ENCODE data around the gene HDDC2. TPM values are rescaled to one million over a fixed set of nuclear protein-coding genes. Genes with fewer than 3 reads are reported as not detected.

HDDC2 gene
- total RNA-seq, 3 donors from 2014 or later (not counting 1 experiment from before 2014, with no cell fraction given) = 53.5 to 87.5 (median 57.3) TPM

DNA sequence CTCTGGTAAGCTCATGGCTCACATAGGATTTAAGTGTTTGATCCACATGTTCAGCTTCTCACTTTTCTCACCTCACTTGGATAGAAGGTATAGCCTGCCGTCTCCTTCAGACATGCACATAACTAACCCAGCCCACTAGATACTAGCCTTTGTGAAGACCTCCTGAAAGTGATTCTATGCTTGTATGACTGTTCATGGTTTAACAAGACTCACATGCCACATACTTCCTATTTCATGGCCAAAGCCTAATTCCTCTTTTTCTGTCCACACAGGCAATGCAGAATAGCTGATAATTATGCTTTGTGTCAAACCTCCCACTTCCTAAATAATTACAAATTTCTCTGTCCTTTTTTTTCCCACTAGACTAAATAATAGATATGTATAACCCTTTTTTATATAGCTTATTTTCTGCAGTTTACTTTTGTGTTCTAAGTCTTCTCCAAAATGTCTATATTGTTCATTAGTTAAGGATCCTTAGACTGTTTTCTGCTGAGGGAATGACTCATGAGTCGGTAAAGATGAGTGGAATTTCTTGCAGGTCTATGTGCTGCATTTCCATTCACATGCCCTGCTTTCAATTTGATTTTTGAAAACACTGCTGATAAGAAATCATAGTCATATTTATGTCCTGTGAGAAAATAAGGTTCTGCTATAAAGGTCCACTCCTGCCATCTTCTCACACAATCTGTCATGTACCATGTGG, 43.0 kb downstream of the HDDC2 start:
- Mint-ChIP-seq H3K4me1 (peaks cover 11 to 16% of the 10 kb centered on the region in 2 donors), H3K9me3 (no peaks in the 10 kb centered on the region), H3K27ac (no peak overlapping the region), H3K36me3 (no peaks in the 10 kb centered on the region), H3K27me3 (ENCODE audit: low read depth in 2 of 2) (no peaks in the 10 kb centered on the region), H3K4me3 (no peak overlapping the region)
- H3K4me1 ChIP-seq (ENCODE audit: control insufficient read depth, insufficient read depth, low read length) = peaks cover 4% of the 10 kb centered on the region
- no peaks in the 10 kb centered on the region for H3K27me3 ChIP-seq (ENCODE audit: control insufficient read depth, insufficient read depth, low read length)
- 85% methylated on average over 2 of the region's 2 CpGs for whole genome bisulfite sequencing (ENCODE audit: insufficient coverage)
- DNase-seq (no peak), ATAC-seq (no peak)
- TF ChIP-seq, protein P1, sequence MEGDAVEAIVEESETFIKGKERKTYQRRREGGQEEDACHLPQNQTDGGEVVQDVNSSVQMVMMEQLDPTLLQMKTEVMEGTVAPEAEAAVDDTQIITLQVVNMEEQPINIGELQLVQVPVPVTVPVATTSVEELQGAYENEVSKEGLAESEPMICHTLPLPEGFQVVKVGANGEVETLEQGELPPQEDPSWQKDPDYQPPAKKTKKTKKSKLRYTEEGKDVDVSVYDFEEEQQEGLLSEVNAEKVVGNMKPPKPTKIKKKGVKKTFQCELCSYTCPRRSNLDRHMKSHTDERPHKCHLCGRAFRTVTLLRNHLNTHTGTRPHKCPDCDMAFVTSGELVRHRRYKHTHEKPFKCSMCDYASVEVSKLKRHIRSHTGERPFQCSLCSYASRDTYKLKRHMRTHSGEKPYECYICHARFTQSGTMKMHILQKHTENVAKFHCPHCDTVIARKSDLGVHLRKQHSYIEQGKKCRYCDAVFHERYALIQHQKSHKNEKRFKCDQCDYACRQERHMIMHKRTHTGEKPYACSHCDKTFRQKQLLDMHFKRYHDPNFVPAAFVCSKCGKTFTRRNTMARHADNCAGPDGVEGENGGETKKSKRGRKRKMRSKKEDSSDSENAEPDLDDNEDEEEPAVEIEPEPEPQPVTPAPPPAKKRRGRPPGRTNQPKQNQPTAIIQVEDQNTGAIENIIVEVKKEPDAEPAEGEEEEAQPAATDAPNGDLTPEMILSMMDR (IDR thresholded peaks at IDR 0.05) = no peak
- no peak overlapping the region for H3K4me3 ChIP-seq (ENCODE audit: low read length)
- H3K27ac ChIP-seq (ENCODE audit: low read length) = no peak overlapping the region
- intact Hi-C loops (cut with micrococcal nuclease) = no loop called here
- no peaks in the 10 kb centered on the region for H3K36me3 ChIP-seq (ENCODE audit: control insufficient read depth, insufficient read depth, low read length)
- H3K9me3 ChIP-seq (ENCODE audit: control insufficient read depth, insufficient read depth, low read length) = no peaks in the 10 kb centered on the region

DNA sequence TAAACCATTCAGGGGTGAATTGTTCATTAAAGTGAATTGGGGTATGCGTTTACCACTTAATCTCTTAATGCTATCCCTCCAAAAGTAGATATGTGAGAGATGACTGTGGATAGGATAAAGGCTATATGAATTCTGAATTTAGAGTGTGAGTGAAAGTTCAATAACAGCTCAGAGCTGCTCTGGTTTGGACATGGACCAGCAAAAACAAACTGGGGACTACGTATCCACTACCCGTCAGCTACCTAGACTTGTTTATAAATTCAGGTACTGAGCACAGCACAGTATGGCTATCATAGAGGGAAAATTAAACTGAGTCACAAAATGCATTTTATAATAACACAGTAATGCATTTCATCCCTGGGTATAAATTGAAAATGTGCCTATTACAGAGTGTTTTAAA, 44.4 kb downstream of the HDDC2 start:
- Mint-ChIP-seq H3K9me3 (no peaks in the 10 kb centered on the region), H3K36me3 (no peaks in the 10 kb centered on the region), H3K27ac (no peak overlapping the region), H3K4me3 (no peak overlapping the region), H3K4me1 (peaks cover 4 to 9% of the 10 kb centered on the region in 2 donors), H3K27me3 (ENCODE audit: low read depth in 2 of 2) (no peaks in the 10 kb centered on the region)
- no peaks in the 10 kb centered on the region for H3K36me3 ChIP-seq (ENCODE audit: control insufficient read depth, insufficient read depth, low read length)
- no peak overlapping the region for H3K4me3 ChIP-seq (ENCODE audit: low read length)
- H3K4me1 ChIP-seq (ENCODE audit: control insufficient read depth, insufficient read depth, low read length) = no peaks in the 10 kb centered on the region
- ATAC-seq (no peak), DNase-seq (no peak)
- no peak overlapping the region for H3K27ac ChIP-seq (ENCODE audit: low read length)
- 97% methylated on average over 2 of the region's 3 CpGs for WGBS (ENCODE audit: insufficient coverage)
- intact Hi-C loops (cut with micrococcal nuclease) = no loop called here
- no peaks in the 10 kb centered on the region for H3K9me3 ChIP-seq (ENCODE audit: control insufficient read depth, insufficient read depth, low read length)
- TF ChIP-seq, protein P1 (IDR thresholded peaks at IDR 0.05) = no peak
- no peaks in the 10 kb centered on the region for H3K27me3 ChIP-seq (ENCODE audit: control insufficient read depth, insufficient read depth, low read length)

- Histone ChIP-seq H3K27ac (ENCODE audit: low read length) (no peak overlapping the region), H3K36me3 (ENCODE audit: control insufficient read depth, insufficient read depth, low read length) (no peaks in the 10 kb centered on the region), H3K9me3 (ENCODE audit: control insufficient read depth, insufficient read depth, low read length) (no peaks in the 10 kb centered on the region), H3K4me3 (ENCODE audit: low read length) (no peak overlapping the region), H3K27me3 (ENCODE audit: control insufficient read depth, insufficient read depth, low read length) (no peaks in the 10 kb centered on the region), H3K4me1 (ENCODE audit: control insufficient read depth, insufficient read depth, low read length) (no peaks in the 10 kb centered on the region)
- Mint-ChIP-seq H3K4me1 (peaks cover 4 to 7% of the 10 kb centered on the region in 2 donors), H3K36me3 (no peaks in the 10 kb centered on the region), H3K4me3 (no peak overlapping the region), H3K27ac (no peak overlapping the region), H3K27me3 (ENCODE audit: low read depth in 2 of 2) (no peaks in the 10 kb centered on the region), H3K9me3 (no peaks in the 10 kb centered on the region)
- no peak for DNase-seq
- no peak for ATAC-seq
- 87% methylated on average over 3 of the region's 3 CpGs for whole genome bisulfite sequencing (ENCODE audit: insufficient coverage)
- intact Hi-C loops (cut with micrococcal nuclease) = no loop called here
- TF ChIP-seq, protein P1 (IDR thresholded peaks at IDR 0.05) = no peak
Observed at GRCh38 chr6:125255201-125255600, 46.6 kb downstream of the HDDC2 start.

DNA sequence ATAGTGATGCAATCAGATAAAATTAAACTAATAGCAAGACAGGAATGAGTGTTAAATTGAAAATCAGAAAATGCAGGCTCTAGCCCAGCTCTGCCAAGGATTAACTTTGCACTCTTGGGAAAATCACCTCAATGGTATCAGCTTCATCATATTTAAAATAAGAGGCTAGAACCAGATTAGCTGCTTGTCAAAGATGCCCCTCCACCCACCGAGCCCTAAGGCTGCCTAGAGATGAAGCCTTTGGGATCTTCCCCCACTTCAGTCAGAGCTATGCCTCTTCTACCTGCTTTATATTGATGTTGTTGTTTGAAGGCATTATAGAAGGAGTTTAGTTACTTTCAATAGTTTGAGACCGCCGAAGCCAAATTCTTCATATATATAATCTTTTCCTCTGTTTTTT, 47.4 kb downstream of the HDDC2 start:
- Histone ChIP-seq H3K4me3 (ENCODE audit: low read length) (no peak overlapping the region), H3K27me3 (ENCODE audit: control insufficient read depth, insufficient read depth, low read length) (no peaks in the 10 kb centered on the region), H3K36me3 (ENCODE audit: control insufficient read depth, insufficient read depth, low read length) (no peaks in the 10 kb centered on the region), H3K9me3 (ENCODE audit: control insufficient read depth, insufficient read depth, low read length) (no peaks in the 10 kb centered on the region), H3K27ac (ENCODE audit: low read length) (no peak overlapping the region), H3K4me1 (ENCODE audit: control insufficient read depth, insufficient read depth, low read length) (no peaks in the 10 kb centered on the region)
- TF ChIP-seq, protein P1 (IDR thresholded peaks at IDR 0.05) = no peak
- H3K9me3 Mint-ChIP-seq = no peaks in the 10 kb centered on the region
- no peak overlapping the region for H3K4me3 Mint-ChIP-seq
- H3K27ac Mint-ChIP-seq = no peak overlapping the region
- H3K36me3 Mint-ChIP-seq = no peaks in the 10 kb centered on the region
- intact Hi-C loops (cut with micrococcal nuclease) = no loop called here
- no peak for DNase-seq
- no peaks in the 10 kb centered on the region for H3K27me3 Mint-ChIP-seq (ENCODE audit: low read depth in 2 of 2)
- ATAC-seq = no peak
- H3K4me1 Mint-ChIP-seq = peaks cover 4 to 7% of the 10 kb centered on the region in 2 donors
- no CpG with 5 or more reads among the region's 3 CpGs for WGBS (ENCODE audit: insufficient coverage)
